ENCODE data around the gene SGCB. TPM values are rescaled to one million over a fixed set of nuclear protein-coding genes. Genes with fewer than 3 reads are reported as not detected.
A peak's percentile ranks its signal among the peaks of the same experiment; 100 is the strongest.
"Not testable (repeated sequence)": the region's sequence is repeated elsewhere in the genome, so short reads cannot be mapped to it uniquely, and the experiment has no call there.

SGCB gene, protein sequence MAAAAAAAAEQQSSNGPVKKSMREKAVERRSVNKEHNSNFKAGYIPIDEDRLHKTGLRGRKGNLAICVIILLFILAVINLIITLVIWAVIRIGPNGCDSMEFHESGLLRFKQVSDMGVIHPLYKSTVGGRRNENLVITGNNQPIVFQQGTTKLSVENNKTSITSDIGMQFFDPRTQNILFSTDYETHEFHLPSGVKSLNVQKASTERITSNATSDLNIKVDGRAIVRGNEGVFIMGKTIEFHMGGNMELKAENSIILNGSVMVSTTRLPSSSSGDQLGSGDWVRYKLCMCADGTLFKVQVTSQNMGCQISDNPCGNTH
- total RNA-seq (2014; rRNA removed; shearing (Covaris generic)): 20.1 and 32.8 TPM in 2 replicates

DNA sequence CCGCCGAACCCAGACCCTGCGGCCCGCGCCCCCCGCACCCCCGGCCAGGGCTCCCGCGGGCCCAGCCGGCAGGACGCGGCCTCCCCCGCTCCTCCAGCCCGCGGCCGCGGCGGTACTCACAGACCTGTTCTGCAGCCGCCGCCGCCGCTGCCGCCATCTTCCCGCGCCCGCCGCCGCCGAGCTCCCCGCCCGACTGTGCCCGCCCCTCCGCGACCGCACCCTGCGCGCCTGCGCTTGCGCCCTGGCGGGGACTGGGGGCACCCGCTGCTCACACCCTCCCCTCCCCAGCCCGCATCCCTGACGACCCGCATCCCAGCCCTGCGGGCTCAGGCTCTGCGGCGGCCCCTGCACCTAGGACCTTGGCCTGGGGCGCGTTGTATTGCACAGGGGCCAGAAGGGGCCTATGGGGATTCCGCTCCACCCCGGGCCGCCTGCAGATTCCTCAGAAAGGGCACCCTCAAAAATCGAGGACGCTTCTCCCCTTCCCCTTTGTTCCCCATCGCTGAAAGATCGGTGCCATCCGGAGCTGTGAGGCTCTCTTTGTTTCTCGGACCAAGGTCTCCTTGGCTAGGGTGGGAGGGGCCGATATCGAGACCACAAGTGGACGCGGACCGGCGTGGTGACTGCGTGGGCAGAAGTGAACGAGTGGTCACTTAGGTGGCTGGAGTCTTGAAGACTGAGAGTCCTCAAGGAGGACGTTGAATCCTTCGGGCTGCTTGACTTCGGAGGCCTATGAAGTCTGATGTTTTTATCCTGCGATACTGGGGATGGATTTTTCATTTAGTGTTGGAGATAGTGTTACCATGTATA is at the start of gene SGCB:
Gene SGCB (minus strand): TSS at position 197 of the 810 bp plus-strand sequence. CDS start 40 bp downstream, at position 157.
- DNase-seq (ENCODE audit: low read depth in 1 of 2, low spot score in 2 of 2): peak; percentile 37 to 65
- peaks cover 10% of the 10 kb centered on the region for H3K27me3 ChIP-seq (replicated peaks)
- peaks cover 13% of the 10 kb centered on the region for H3K4me1 ChIP-seq (replicated peaks)
- peaks cover 17% of the 10 kb centered on the region for H3K36me3 ChIP-seq
- H3K27ac ChIP-seq: no peak within 1 kb of the TSS
- H3K9me3 ChIP-seq (replicated peaks): 0 out of 2 replicates have a peak, but pooled peaks cover 5% of the 10 kb centered on the region
- H3K4me3 ChIP-seq: peak within 1 kb of the TSS; percentile 65

DNA sequence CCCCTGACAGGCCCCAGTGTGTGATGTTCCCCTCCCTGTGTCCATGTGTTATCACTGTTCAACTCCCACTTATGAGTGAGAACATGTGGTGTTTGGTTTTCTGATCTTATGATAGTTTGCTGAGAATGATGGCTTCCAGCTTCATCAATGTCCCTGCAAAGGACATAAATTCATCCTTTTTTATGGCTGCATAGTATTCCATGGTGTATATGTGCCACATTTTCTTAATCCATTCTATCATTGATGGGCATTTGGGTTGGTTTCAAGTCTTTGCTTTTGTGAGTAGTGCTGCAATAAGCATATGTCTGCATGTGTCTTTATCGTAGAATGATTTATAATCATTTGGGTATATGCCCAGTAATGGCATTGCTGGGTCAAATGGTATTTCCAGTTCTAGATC is 48.3 kb upstream of the SGCB start:
- not testable (repeated sequence) for H3K4me3 ChIP-seq; H3K9me3 ChIP-seq (replicated peaks)

DNA sequence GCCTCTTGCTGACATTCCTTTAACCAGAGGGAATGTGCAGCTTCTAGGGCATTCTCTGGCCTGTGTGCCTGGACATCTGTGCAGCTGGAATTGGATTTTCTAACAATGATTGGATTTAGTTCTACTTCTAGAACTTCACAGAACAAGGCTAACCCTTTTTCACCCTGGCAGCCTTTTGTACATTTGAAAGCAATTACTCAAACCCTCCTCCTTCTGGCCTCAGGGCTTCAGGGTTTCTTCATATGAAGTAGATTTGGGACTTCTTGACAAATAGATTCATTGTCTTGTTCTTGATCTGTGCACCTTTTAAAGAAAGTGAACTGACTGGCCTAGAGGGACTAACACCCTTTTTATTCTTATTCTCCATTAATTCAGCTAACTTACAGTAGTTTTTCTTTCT is 43.1 kb upstream of the SGCB start:
- Histone ChIP-seq H3K27ac (no peak overlapping the region), H3K36me3 (no peaks in the 10 kb centered on the region), H3K27me3 (replicated peaks) (peaks cover 5% of the 10 kb centered on the region), H3K4me3 (no peak overlapping the region), H3K4me1 (replicated peaks) (no peaks in the 10 kb centered on the region), H3K9me3 (replicated peaks) (no peaks in the 10 kb centered on the region)
- DNase-seq (ENCODE audit: low read depth in 1 of 2, low spot score in 2 of 2): no peak

More for the DNA sequence above, 48.3 kb upstream of the SGCB start:
- not testable (repeated sequence) for H3K36me3 ChIP-seq; H3K27me3 ChIP-seq (replicated peaks); DNase-seq (ENCODE audit: low read depth in 1 of 2, low spot score in 2 of 2); H3K4me1 ChIP-seq (replicated peaks); H3K27ac ChIP-seq

DNA sequence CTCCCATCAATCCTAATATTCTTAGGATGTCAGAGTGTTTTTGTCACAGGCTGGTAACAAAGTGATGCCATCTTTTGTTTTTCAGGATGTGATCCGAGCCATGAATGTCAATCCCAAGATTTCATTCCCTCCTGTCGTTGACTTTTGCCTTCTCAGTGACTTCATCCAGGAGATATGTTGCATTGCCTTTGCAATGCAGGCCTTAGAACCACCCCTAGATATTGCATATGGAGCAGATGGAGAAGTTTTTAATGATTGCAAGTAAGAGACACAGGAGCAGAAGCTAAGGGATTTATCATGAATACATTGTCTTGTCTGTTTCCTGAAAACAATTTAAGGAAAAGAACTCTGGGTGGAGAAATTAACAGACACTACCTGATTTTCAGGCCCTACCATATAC is 41.6 kb upstream of the SGCB start:
- Histone ChIP-seq H3K4me1 (replicated peaks) (no peaks in the 10 kb centered on the region), H3K27me3 (replicated peaks) (peaks cover 16% of the 10 kb centered on the region), H3K27ac (no peak overlapping the region), H3K36me3 (no peaks in the 10 kb centered on the region), H3K9me3 (replicated peaks) (no peaks in the 10 kb centered on the region), H3K4me3 (no peak overlapping the region)
- no peak for DNase-seq (ENCODE audit: low read depth in 1 of 2, low spot score in 2 of 2)

DNA sequence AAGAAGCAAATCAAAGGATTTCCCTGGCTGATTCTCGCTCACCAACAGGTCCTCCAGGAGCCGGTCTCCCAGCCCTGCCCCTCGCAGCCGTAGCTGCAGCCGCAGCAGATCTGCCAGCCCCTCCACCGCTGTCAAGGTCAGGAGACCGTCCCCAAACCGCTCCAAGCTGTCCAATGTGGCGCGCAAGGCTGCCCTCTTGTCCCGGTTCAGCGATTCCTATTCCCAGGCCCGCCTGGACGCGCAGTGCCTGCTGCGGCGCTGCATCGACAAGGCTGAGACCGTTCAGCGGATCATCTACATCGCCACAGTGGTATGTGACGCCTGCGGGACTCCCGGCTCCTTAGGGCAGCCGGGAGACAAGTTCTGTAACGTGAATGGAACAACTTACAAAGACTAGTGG is 38.6 kb upstream of the SGCB start:
- H3K36me3 ChIP-seq: no peaks in the 10 kb centered on the region
- no peak overlapping the region for H3K4me3 ChIP-seq
- no peaks in the 10 kb centered on the region for H3K9me3 ChIP-seq (replicated peaks)
- H3K4me1 ChIP-seq (replicated peaks): no peaks in the 10 kb centered on the region
- H3K27me3 ChIP-seq (replicated peaks): peaks cover 16% of the 10 kb centered on the region
- no peak for DNase-seq (ENCODE audit: low read depth in 1 of 2, low spot score in 2 of 2)
- H3K27ac ChIP-seq: no peak overlapping the region

DNA sequence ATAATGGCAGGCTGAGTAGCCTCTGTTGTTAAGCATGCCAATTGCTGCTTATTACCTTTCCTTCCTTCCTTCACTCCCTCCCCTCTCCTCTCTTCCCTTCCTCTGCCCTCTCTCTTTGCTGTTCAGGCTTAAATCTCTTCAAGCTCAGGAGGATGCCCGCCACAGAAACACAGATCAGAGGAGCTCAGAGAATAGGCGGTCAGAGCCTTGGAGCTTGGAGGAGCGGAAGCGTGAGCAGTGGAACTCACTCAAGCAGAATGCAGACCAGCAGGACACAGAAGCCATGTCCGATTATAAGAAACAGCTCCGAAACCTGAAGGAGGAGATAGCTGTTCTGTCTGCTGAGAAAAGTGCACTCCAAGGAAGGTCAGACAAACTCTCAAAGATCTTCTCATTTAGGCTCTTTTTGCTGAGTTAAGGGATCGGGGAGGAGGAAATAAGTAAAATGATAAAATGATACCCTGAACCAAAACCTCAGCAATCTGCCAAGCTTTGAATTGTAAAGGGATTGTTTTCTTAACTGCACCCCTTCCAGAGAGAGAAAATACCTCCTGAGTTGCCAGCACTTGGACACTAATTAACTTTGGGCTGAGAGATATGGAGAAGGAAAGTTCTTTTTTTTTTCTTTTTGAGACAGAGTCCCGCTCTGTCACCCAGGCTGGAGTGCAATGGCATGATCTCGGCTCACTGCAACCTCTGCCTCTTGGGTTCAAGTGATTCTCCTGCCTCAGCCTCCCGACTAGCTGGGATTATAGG is 33.9 kb upstream of the SGCB start:
- DNase-seq (ENCODE audit: low read depth in 1 of 2, low spot score in 2 of 2): no peak
- Histone ChIP-seq H3K9me3 (replicated peaks) (no peaks in the 10 kb centered on the region), H3K4me1 (replicated peaks) (no peaks in the 10 kb centered on the region), H3K4me3 (no peak overlapping the region), H3K27me3 (replicated peaks) (peaks cover 16% of the 10 kb centered on the region), H3K36me3 (no peaks in the 10 kb centered on the region), H3K27ac (no peak overlapping the region)

DNA sequence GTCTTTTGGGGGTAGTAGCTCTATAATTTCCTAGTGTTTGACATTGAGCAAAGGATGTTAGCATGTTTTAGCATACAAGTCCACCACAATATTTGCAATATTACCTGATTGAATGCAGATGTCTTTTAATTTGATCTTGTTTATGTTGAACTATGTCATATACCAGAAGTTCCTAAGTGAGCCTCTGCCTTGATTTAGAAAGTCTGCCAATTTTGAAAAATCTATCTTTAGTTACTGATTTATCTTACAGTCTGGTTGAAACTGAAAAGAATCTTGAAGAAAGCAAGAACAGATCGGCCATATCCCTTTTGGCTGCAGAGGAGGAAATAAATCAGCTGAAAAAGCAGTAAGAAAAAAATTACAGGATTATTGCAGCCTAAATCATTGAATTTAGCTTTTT is 31.5 kb upstream of the SGCB start:
- H3K27me3 ChIP-seq (replicated peaks): no peaks in the 10 kb centered on the region; the same call in none of the 2 replicates
- H3K9me3 ChIP-seq (replicated peaks): no peaks in the 10 kb centered on the region
- H3K27ac ChIP-seq: no peak overlapping the region
- H3K36me3 ChIP-seq: no peaks in the 10 kb centered on the region
- H3K4me3 ChIP-seq: no peak overlapping the region
- DNase-seq (ENCODE audit: low read depth in 1 of 2, low spot score in 2 of 2): no peak
- H3K4me1 ChIP-seq (replicated peaks): peaks cover 5% of the 10 kb centered on the region; the same call in 1 of the 2 replicates

DNA sequence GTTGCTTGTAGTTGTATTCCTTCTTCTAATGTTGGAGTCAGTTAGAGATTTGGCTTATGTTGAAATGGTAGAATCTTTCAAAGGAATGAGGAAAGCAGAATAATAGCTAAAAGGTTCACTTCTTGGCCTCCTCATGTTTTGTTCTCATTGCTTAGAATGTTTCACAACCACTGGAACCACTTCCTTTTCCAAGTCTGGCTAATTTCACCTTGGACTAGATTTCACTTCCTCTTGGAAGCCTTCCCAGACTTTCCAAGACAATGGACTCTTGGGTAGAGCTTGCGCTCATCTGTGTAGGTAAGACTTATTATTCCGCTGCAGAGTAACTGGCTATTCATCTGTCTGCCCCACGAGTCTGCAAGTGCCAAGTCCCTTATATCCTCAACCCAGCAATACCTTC is 21.3 kb upstream of the SGCB start:
- no peak overlapping the region for H3K4me3 ChIP-seq
- no peak for DNase-seq (ENCODE audit: low read depth in 1 of 2, low spot score in 2 of 2)
- H3K27ac ChIP-seq: no peak overlapping the region
- no peaks in the 10 kb centered on the region; the same call in 1 of the 2 replicates for H3K4me1 ChIP-seq (replicated peaks)
- H3K9me3 ChIP-seq (replicated peaks): no peaks in the 10 kb centered on the region
- H3K36me3 ChIP-seq: no peaks in the 10 kb centered on the region
- peaks cover 21% of the 10 kb centered on the region for H3K27me3 ChIP-seq (replicated peaks)

DNA sequence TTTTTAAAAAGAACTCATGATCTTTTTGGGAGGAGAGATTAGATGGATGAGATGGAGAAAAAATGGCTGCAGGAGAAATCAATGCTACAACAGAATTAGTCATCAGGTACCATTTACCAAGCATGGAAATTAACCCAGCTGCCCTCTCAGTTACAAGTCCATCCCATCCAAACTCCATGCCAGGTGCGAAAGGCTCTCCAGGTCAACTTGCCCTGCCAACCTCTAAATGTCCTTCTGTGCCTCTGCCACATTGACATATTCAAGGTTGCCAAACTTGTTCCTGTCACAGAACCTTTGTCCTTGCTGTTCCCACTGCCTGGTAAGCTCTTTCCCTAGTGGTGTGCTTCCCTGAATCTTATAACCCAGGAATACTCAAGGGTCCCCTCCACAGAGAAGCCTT is 20.2 kb upstream of the SGCB start:
- H3K36me3 ChIP-seq: no peaks in the 10 kb centered on the region
- H3K4me1 ChIP-seq (replicated peaks): no peaks in the 10 kb centered on the region

DNA sequence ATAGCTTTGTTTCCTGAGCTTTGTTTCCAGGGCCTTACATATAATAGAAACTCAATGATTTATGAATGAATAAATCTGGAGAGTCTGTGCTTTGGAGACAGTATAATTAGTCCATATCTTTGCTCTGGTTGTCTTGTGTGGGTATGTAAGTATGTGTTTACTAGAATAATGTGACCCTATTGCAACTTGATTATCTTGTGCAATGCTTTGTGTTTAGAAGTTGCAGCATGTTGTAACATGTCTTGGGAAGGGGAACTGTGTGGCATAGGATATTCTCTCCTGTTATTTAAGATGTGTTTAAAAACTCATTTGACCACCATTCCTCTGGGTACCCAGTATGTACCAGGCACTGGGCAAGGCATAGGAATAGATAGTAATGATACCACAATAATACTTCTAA is 19.1 kb upstream of the SGCB start:
- Histone ChIP-seq H3K27me3 (replicated peaks) (peaks cover 27% of the 10 kb centered on the region), H3K27ac (no peak overlapping the region), H3K4me3 (no peak overlapping the region), H3K36me3 (no peaks in the 10 kb centered on the region), H3K9me3 (replicated peaks) (no peaks in the 10 kb centered on the region), H3K4me1 (replicated peaks) (no peaks in the 10 kb centered on the region; the same call in 1 of the 2 replicates)
- no peak for DNase-seq (ENCODE audit: low read depth in 1 of 2, low spot score in 2 of 2)

More for the DNA sequence above, 20.2 kb upstream of the SGCB start:
- Histone ChIP-seq H3K27me3 (replicated peaks) (peaks cover 24% of the 10 kb centered on the region), H3K9me3 (replicated peaks) (no peaks in the 10 kb centered on the region), H3K27ac (no peak overlapping the region), H3K4me3 (no peak overlapping the region)
- no peak for DNase-seq (ENCODE audit: low read depth in 1 of 2, low spot score in 2 of 2)

DNA sequence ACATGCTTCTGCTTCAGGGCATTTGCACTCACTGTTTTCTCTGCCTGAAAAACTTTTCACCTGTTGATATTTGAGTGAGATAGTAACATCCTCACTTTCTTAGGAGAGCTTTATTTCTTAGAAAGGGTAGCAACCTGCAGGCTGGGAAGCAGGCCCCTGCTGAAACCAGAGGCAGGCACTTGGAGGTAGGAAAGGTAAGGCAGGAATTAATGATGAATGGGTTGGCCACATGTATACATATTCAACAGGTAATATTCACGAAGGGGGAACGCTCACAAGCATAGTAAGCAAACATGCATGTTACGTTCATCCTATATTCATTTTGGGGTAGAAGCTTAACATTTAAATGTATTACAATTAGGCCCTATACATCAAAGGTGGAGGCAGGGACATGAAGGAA is 16.2 kb upstream of the SGCB start:
- DNase-seq (ENCODE audit: low read depth in 1 of 2, low spot score in 2 of 2): no peak
- Histone ChIP-seq H3K36me3 (no peaks in the 10 kb centered on the region), H3K27me3 (replicated peaks) (peaks cover 50% of the 10 kb centered on the region), H3K27ac (no peak overlapping the region), H3K4me1 (replicated peaks) (peaks cover 12% of the 10 kb centered on the region), H3K9me3 (replicated peaks) (0 out of 2 replicates have a peak, but pooled peaks cover 6% of the 10 kb centered on the region), H3K4me3 (no peak overlapping the region)

DNA sequence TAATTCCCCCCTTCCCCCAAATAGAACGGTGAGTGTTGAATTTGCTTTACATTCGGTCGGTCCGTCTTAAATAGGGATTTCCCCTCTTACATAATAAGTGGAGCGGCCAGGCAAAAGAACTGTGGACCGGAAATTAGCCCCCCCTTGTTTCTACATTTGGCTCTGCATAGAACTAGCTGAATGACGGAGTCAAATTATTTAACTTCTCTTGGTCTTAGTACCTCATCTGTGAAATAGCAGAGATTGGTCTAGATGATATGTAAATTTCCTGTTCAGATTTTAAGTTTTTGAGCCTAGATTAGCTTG is 14.3 kb upstream of the SGCB start:
- Histone ChIP-seq H3K9me3 (replicated peaks) (0 out of 2 replicates have a peak, but pooled peaks cover 6% of the 10 kb centered on the region), H3K27ac (no peak overlapping the region), H3K4me1 (replicated peaks) (peaks cover 12% of the 10 kb centered on the region), H3K36me3 (no peaks in the 10 kb centered on the region), H3K4me3 (no peak overlapping the region), H3K27me3 (replicated peaks) (peaks cover 52% of the 10 kb centered on the region)
- no peak for DNase-seq (ENCODE audit: low read depth in 1 of 2, low spot score in 2 of 2)

DNA sequence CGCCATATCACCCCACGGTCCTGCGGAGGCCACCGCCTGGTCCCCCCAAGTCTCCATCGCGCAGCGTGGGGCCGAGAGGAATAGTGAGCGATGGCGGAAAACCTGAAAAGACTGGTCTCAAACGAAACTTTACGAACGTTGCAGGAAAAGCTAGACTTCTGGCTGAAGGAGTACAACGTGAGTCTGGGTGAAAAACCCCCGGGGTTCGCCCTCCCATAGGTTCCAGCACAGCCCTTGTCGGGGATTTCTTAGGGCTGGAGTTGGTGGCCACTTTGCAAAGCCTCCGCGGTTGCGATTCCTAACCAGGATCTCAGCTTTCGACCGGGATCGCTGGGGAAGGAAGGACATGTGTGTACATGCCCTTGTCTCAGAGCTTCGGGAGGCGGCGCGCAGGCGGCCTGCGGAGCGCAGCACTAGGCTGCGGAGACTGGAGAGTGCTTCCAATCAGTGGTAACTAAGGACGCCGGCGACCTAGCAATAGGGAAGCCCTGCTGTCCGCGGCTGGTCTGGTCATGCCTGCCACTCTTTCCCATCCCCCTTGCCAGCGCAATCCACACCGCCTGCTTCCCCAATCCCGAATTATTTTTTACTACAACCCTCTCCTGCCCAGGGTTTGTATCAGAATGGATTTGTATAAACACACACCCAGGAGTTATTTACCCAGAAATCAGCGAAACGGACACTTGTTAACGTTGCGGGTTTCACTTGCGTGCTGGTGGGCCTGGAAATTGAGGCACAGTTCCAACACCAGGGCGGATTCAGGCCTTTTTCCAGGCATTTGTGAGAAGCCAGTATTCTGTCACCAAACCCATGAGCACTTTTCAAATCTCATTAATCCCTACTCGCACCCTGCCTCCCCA is 13.7 kb upstream of the SGCB start:
- Histone ChIP-seq H3K27ac (no peak overlapping the region), H3K27me3 (replicated peaks) (peaks cover 52% of the 10 kb centered on the region), H3K4me1 (replicated peaks) (peaks cover 12% of the 10 kb centered on the region), H3K36me3 (no peaks in the 10 kb centered on the region), H3K4me3 (peak overlapping the region; percentile 37), H3K9me3 (replicated peaks) (0 out of 2 replicates have a peak, but pooled peaks cover 6% of the 10 kb centered on the region)
- DNase-seq (ENCODE audit: low read depth in 1 of 2, low spot score in 2 of 2): peak; percentile 46 to 63

All from SJSA1 (cell line).